ENCODE results near the gene HIPK2.

Gene HIPK2

DNA sequence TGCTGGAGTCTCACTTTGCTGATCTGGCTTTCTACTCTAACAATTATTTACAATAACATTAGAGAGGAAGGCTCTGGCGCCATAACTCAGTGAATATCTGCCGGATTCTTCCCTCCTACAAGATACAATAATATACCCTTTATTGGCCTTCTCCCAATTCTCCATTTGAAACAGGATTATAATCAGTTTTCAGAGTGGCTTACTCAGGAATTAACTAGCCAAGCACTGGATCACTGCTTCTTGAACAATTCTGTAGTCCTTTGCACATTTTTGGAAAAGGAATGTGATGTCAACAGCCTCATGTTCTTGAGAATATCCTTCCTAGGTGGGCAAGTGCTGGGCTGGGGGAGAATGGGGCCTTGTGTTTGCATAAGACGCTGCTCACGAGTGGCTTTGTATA is 125.9 kb downstream of the HIPK2 start:
- Histone ChIP-seq H3K79me2 (ENCODE audit: control insufficient read depth, insufficient read depth, low read length, unreplicated experiment) (peaks cover 88% of the 10 kb centered on the region), H3K4me1 (ENCODE audit: control insufficient read depth, insufficient read depth, low read length, unreplicated experiment) (peaks cover 61% of the 10 kb centered on the region), H3K27ac (ENCODE audit: low read depth, low read length) (peak overlapping the region; percentile 34; the same call in 1 of the 2 replicates)

DNA sequence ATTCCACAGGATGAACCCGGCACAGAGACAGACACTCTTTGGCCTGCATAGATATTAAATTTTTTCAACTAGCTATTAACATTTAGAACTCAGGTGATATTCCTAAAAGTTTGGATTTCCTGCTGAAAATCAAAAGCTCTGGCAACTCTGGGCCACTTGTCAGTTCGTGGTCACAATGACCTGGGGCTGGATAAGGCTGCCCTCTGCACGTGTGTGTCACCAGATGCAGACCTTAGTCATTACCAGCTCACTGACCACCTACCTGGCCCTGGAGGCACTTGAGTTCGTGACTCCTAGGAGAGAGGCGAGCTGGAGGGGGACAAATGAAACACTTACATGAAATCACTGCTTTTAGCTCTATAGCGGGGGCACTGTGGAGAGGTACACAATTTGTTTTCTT is 126.5 kb downstream of the HIPK2 start:
- Histone ChIP-seq H3K4me1 (ENCODE audit: control insufficient read depth, insufficient read depth, low read length, unreplicated experiment) (peaks cover 61% of the 10 kb centered on the region), H3K27ac (ENCODE audit: low read depth, low read length) (peak overlapping the region; percentile 34; the same call in 1 of the 2 replicates), H3K27me3 (ENCODE audit: insufficient read depth, low read length) (no peaks in the 10 kb centered on the region), H3K36me3 (ENCODE audit: insufficient read depth, low read length) (peaks cover 5% of the 10 kb centered on the region; the same call in 1 of the 2 replicates), H3K4me3 (ENCODE audit: low read depth, low read length) (no peak overlapping the region), H2AFZ (ENCODE audit: low read length, unreplicated experiment) (no peak overlapping the region), H3K79me2 (ENCODE audit: control insufficient read depth, insufficient read depth, low read length, unreplicated experiment) (peaks cover 90% of the 10 kb centered on the region)

More for the DNA sequence above, 125.9 kb downstream of the HIPK2 start:
- H3K27me3 ChIP-seq (ENCODE audit: insufficient read depth, low read length): no peaks in the 10 kb centered on the region
- no peak overlapping the region for H3K4me3 ChIP-seq (ENCODE audit: low read depth, low read length)
- H3K36me3 ChIP-seq (ENCODE audit: insufficient read depth, low read length): peaks cover 5% of the 10 kb centered on the region; the same call in 1 of the 2 replicates
- H2AFZ ChIP-seq (ENCODE audit: low read length, unreplicated experiment): no peak overlapping the region

DNA sequence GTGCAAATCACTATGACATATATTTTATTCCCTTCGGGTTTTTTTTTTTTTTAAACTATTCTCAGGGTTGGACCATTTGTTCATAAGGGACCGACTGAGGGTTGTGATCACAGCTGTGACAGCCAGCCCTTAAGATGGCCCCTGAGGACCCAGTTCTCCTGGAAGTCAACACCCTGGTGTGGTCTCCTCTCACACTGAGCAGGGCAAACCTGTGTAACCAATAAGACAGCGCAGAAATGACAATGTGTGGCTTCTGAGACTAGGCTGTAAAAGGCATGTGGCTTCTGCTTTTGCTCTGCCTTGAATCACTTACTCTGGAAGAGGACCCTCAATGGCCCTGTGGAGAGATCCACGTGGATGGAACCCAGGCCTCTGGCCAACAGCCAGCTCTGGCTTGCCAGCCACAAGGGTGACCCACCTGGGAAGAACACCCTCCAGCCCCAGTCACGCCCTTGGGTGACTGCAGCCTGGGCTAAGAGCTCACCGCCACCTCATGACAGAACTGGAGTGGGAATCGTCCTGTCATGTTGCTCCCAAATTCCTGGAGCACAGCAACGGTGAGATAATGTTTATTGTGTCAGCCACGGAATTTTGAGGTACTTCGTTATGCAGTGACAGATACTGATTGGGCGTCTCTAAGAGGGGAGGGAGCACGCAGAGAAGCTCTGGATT is 127.2 kb downstream of the HIPK2 start:
- Histone ChIP-seq H3K36me3 (ENCODE audit: insufficient read depth, low read length) (peaks cover 5% of the 10 kb centered on the region; the same call in 1 of the 2 replicates), H3K27ac (ENCODE audit: low read depth, low read length) (peak overlapping the region; percentile 34; the same call in 1 of the 2 replicates), H3K27me3 (ENCODE audit: insufficient read depth, low read length) (no peaks in the 10 kb centered on the region), H2AFZ (ENCODE audit: low read length, unreplicated experiment) (no peak overlapping the region), H3K4me3 (ENCODE audit: low read depth, low read length) (no peak overlapping the region), H3K79me2 (ENCODE audit: control insufficient read depth, insufficient read depth, low read length, unreplicated experiment) (peaks cover 89% of the 10 kb centered on the region), H3K4me1 (ENCODE audit: control insufficient read depth, insufficient read depth, low read length, unreplicated experiment) (peaks cover 60% of the 10 kb centered on the region)

DNA sequence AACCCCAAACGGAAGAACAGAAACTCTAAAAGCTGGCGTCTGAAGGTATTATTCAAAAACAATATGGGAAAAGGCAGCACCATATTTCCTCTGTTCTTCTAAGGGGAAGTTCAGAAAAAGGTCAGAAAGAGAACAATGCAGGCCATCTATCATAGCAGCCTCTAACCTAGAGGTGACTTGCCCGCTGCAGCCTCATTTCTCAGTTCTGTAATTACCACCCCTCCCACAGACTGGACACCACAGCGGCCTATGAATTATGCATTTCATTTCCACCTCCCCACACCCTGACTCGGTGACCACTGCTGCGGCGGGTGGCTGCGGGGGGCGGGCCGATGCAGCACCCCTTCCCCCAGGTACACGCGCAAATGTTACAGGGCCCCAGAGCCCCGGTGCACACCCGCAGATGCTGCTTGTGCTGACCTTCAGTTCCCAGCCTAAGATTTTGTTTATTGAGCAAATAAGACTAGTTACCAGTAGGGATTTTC is 128.8 kb downstream of the HIPK2 start:
- no peaks in the 10 kb centered on the region for H3K27me3 ChIP-seq (ENCODE audit: insufficient read depth, low read length)
- H3K4me3 ChIP-seq (ENCODE audit: low read depth, low read length): no peak overlapping the region
- H3K27ac ChIP-seq (ENCODE audit: low read depth, low read length): peak overlapping the region; percentile 80
- peaks cover 11% of the 10 kb centered on the region; the same call in 1 of the 2 replicates for H3K36me3 ChIP-seq (ENCODE audit: insufficient read depth, low read length)
- H3K4me1 ChIP-seq (ENCODE audit: control insufficient read depth, insufficient read depth, low read length, unreplicated experiment): peaks cover 47% of the 10 kb centered on the region
- no peak overlapping the region for H2AFZ ChIP-seq (ENCODE audit: low read length, unreplicated experiment)
- peaks cover 90% of the 10 kb centered on the region for H3K79me2 ChIP-seq (ENCODE audit: control insufficient read depth, insufficient read depth, low read length, unreplicated experiment)

DNA sequence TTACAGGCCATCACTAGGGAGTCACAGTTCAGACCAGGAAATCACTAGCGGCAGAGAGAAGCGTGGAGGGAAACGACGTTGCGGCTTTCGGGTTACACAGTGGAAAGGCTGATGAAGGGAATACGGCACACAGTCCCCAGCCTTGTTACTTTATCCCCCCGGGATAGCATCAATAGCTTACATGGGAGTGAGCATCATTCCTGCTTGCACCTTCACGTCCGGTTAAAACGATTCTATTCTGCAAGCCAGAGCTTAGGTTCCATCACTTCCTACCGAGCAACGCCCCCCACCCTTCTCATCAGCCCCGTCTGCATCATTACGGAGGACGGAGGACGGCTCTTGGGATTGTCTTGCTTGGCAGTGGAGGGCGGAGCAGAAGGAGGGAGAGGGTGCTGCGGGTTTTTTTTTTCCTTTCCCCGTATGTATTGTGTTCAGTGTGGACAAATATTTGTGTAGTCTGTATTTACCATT is 129.4 kb downstream of the HIPK2 start:
- Histone ChIP-seq H3K36me3 (ENCODE audit: insufficient read depth, low read length) (peaks cover 11% of the 10 kb centered on the region; the same call in 1 of the 2 replicates), H3K4me1 (ENCODE audit: control insufficient read depth, insufficient read depth, low read length, unreplicated experiment) (peaks cover 45% of the 10 kb centered on the region), H3K27ac (ENCODE audit: low read depth, low read length) (peak overlapping the region; percentile 80), H3K4me3 (ENCODE audit: low read depth, low read length) (no peak overlapping the region), H3K27me3 (ENCODE audit: insufficient read depth, low read length) (no peaks in the 10 kb centered on the region), H3K79me2 (ENCODE audit: control insufficient read depth, insufficient read depth, low read length, unreplicated experiment) (peaks cover 91% of the 10 kb centered on the region), H2AFZ (ENCODE audit: low read length, unreplicated experiment) (no peak overlapping the region)

DNA sequence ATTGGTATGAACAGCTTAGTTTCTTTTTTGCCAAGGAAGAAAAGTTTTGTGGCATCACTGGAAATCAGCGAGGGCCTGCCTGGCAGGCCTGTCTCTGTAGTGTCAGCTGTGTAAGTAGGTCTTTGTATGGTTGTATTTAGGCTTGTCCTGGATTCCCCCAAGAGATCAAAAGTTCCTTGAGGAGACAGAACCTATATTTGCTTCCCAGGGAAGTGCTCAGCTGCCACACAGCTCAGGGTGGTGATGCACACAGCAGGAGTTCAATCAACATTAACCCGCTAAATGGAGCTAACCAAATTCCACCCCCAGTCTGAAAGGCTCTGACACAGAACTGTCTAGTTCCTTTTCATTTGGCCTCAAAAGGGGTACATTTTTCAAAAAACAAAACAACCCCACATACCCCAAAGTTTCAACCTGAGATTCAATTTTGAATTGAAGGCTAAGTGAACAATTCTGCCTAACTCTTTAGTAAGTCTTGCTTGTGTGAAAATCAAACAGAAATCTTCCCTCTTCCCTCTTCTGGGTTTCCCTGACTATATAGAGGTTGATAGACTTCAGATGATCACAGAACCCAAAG is 129.9 kb downstream of the HIPK2 start:
- H3K36me3 ChIP-seq (ENCODE audit: insufficient read depth, low read length): peaks cover 13% of the 10 kb centered on the region; the same call in 1 of the 2 replicates
- H3K4me3 ChIP-seq (ENCODE audit: low read depth, low read length): no peak overlapping the region
- H3K79me2 ChIP-seq (ENCODE audit: control insufficient read depth, insufficient read depth, low read length, unreplicated experiment): peaks cover 92% of the 10 kb centered on the region
- H3K4me1 ChIP-seq (ENCODE audit: control insufficient read depth, insufficient read depth, low read length, unreplicated experiment): peaks cover 41% of the 10 kb centered on the region
- H3K27ac ChIP-seq (ENCODE audit: low read depth, low read length): peak overlapping the region; percentile 80
- H3K27me3 ChIP-seq (ENCODE audit: insufficient read depth, low read length): no peaks in the 10 kb centered on the region
- H2AFZ ChIP-seq (ENCODE audit: low read length, unreplicated experiment): no peak overlapping the region

DNA sequence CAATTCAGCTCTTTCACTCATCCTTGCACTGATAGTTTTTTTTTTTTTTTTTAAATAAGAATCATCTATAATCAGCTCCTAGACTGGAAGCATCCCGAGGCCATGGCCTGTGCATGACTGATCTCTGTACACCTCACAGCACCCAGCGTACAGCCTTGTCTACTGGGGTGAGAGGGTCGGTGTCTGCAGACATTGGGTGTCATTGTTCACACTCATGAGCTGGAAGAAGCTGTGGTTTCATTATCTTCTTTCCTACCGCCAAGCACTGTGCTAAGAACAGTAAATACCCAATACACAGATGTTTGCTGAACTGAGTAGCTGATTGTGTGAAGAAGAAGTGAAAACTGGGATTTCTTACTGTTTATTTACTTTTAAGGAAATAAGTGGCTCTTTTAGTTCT is 130.7 kb downstream of the HIPK2 start:
- Histone ChIP-seq H3K79me2 (ENCODE audit: control insufficient read depth, insufficient read depth, low read length, unreplicated experiment) (peaks cover 95% of the 10 kb centered on the region), H3K4me1 (ENCODE audit: control insufficient read depth, insufficient read depth, low read length, unreplicated experiment) (peaks cover 36% of the 10 kb centered on the region), H3K27ac (ENCODE audit: low read depth, low read length) (peak overlapping the region; percentile 80), H3K27me3 (ENCODE audit: insufficient read depth, low read length) (no peaks in the 10 kb centered on the region), H2AFZ (ENCODE audit: low read length, unreplicated experiment) (no peak overlapping the region), H3K4me3 (ENCODE audit: low read depth, low read length) (no peak overlapping the region), H3K36me3 (ENCODE audit: insufficient read depth, low read length) (peaks cover 14% of the 10 kb centered on the region; the same call in 1 of the 2 replicates)

DNA sequence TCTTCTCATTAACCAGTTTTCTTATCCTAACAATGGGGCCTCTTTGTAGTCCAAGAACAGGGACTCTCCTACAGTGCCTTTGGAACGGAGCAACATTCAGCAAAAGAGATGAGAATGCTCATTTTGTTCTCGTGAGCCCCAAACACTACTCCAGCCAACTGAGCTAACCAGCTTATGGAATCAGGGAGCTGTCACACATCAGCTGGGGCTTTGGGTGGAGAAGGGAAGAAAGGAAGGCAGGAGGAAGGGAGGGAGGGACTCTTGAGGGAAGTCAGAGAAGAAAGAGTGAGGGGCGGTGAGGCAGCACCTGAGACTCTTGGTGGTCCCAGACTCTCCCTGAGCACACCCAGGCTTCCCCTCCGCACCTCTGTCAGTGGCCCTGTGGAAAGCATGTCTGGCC is 131.2 kb downstream of the HIPK2 start:
- Histone ChIP-seq H3K27me3 (ENCODE audit: insufficient read depth, low read length) (no peaks in the 10 kb centered on the region), H3K4me1 (ENCODE audit: control insufficient read depth, insufficient read depth, low read length, unreplicated experiment) (peaks cover 31% of the 10 kb centered on the region), H3K4me3 (ENCODE audit: low read depth, low read length) (no peak overlapping the region), H2AFZ (ENCODE audit: low read length, unreplicated experiment) (no peak overlapping the region), H3K36me3 (ENCODE audit: insufficient read depth, low read length) (peaks cover 16% of the 10 kb centered on the region; the same call in 1 of the 2 replicates), H3K27ac (ENCODE audit: low read depth, low read length) (peak overlapping the region; percentile 80), H3K79me2 (ENCODE audit: control insufficient read depth, insufficient read depth, low read length, unreplicated experiment) (peaks cover 95% of the 10 kb centered on the region)

DNA sequence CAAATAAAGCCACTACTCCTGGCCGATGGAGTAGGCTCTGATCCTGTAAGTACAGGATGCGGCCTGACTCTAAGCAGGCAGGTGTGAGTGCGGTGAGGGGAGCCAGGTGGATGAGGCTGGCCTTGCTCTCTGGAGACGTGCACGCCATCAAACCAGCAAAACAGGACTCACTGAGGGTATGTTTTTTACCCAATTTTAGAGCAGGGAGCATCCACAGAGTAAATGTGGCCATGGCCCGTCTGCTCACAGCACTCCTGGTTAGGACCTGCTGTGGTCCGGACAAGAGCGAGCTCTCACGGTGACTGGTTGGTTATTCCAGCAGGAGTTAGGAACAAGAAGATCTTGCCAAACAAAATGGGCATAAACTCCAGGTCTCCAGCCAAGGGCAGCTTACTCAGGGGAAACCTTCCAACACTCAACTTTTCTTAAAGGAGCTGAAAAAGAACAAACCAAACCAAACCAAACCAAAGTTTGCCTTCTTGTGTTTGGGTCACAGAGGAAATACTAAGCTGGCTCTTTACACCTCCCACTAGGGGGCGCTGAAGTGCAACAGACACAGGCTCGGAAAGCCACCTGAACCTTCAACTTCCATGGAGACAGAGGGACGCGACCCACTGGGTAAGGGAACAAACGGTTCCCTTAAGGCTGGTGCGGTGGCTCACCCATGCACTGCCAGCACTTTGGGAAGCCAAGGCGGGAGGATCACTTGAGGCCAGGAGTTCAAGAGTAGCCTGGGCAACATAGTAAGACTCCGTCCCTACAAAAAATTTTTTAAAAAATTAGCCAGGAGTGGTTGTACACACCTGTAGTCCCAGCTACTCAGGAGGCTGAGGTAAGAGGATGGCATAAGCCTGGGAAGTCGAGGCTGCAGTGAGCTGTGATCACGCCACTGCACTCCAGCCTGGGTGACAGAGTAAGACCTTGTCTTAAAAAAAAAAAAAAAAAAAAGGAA is 131.9 kb downstream of the HIPK2 start:
- Histone ChIP-seq H3K27me3 (ENCODE audit: insufficient read depth, low read length) (no peaks in the 10 kb centered on the region), H3K4me3 (ENCODE audit: low read depth, low read length) (no peak overlapping the region), H3K4me1 (ENCODE audit: control insufficient read depth, insufficient read depth, low read length, unreplicated experiment) (peaks cover 24% of the 10 kb centered on the region), H3K27ac (ENCODE audit: low read depth, low read length) (peak overlapping the region; percentile 80), H2AFZ (ENCODE audit: low read length, unreplicated experiment) (no peak overlapping the region), H3K79me2 (ENCODE audit: control insufficient read depth, insufficient read depth, low read length, unreplicated experiment) (peaks cover 93% of the 10 kb centered on the region), H3K36me3 (ENCODE audit: insufficient read depth, low read length) (peaks cover 19% of the 10 kb centered on the region; the same call in 1 of the 2 replicates)

DNA sequence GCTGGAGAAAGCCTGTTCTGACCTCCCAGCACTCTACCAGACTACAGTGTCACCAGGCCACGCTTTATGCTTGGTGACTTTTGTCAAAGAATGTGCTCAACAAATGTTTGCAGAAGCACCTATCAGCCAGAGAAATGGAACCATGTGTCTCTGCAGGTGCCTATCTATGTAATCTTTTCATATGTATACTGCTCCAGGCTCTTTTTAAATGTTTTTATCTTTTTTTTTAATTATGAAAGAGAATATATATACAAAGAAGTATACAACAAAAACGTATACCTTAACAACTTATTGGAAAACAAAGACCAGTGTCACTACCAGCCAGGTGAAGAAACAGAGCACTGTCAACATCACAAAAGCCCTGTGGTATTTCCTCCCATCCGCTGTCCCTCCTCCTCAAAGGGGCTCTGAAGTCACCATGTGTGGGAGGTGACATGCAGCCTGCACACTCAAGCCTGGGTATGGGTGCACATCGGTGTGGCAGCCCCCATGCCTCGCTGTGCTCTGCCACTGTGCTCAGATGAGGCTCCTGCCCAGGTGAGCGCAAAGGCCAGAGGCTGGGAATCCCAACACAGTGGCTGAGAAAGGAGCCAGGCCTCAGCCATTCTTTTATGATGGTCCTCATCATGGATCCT is 133.7 kb downstream of the HIPK2 start:
- H3K79me2 ChIP-seq (ENCODE audit: control insufficient read depth, insufficient read depth, low read length, unreplicated experiment): peaks cover 95% of the 10 kb centered on the region
- no peak overlapping the region for H2AFZ ChIP-seq (ENCODE audit: low read length, unreplicated experiment)
- H3K27ac ChIP-seq (ENCODE audit: low read depth, low read length): no peak overlapping the region
- H3K27me3 ChIP-seq (ENCODE audit: insufficient read depth, low read length): no peaks in the 10 kb centered on the region
- H3K4me3 ChIP-seq (ENCODE audit: low read depth, low read length): no peak overlapping the region
- peaks cover 24% of the 10 kb centered on the region for H3K36me3 ChIP-seq (ENCODE audit: insufficient read depth, low read length)
- H3K4me1 ChIP-seq (ENCODE audit: control insufficient read depth, insufficient read depth, low read length, unreplicated experiment): peaks cover 17% of the 10 kb centered on the region

Data from ACC112 (cell line).